ENCODE data around the gene TMSB4X. TPM values are rescaled to one million over a fixed set of nuclear protein-coding genes. Genes with fewer than 3 reads are reported as not detected.

The TMSB4X gene
- total and polyA plus RNA-seq, 2 of the 13 experiments (the other 11 are each of a cell fraction or from before 2014, with no cell fraction given) = 10.5 to 29.6 TPM

- TF ChIP-seq ZNF720 (CRISPR knock-in tag; IDR thresholded peaks at IDR 0.05) (no peak), POLR2AphosphoS5 (IDR thresholded peaks at IDR 0.05; ENCODE audit: low read depth, low read length) (no peak), ATF3 (CRISPR knock-in tag; IDR thresholded peaks at IDR 0.05) (no peak), RCOR2 (CRISPR knock-in tag; IDR thresholded peaks at IDR 0.05) (no peak), MEIS2 (CRISPR knock-in tag; IDR thresholded peaks at IDR 0.05) (no peak)
Measured at GRCh38 chrX:12991575-12991974, 16.7 kb downstream of the TMSB4X start (continued).

GRCh38 chrX:12992544-12993118, 17.7 kb downstream of the TMSB4X start:
- Histone ChIP-seq H3K4me3 (replicated peaks in 1 of 3; ENCODE audit: insufficient read depth in 1 of 3, low read depth in 2 of 3, low read length in 3 of 3) (no peak overlapping the region), H3K9me3 (ENCODE audit: low read length) (no peaks in the 10 kb centered on the region), H3K36me3 (replicated peaks in 1 of 2; ENCODE audit: control insufficient read depth in 1 of 2, insufficient read depth in 2 of 2, low read length in 2 of 2) (no peaks in the 10 kb centered on the region), H3K4me1 (ENCODE audit: insufficient read depth, low read length) (peaks cover 9% of the 10 kb centered on the region), H3K27me3 (ENCODE audit: control insufficient read depth in 1 of 2, insufficient read depth in 2 of 2, low read length in 2 of 2) (no peaks in the 10 kb centered on the region), H3K9ac (ENCODE audit: insufficient read depth, low read depth, low read length) (no peak overlapping the region), H2AFZ (ENCODE audit: low read length) (no peak overlapping the region), H3K79me2 (ENCODE audit: insufficient read depth, low read length) (no peaks in the 10 kb centered on the region), H3K4me2 (ENCODE audit: low read depth, low read length) (no peak overlapping the region), H4K20me1 (ENCODE audit: insufficient read depth, low read length) (no peaks in the 10 kb centered on the region), H3K27ac (ENCODE audit: extremely low read length, insufficient read depth, low read length) (no peak overlapping the region)
- intact Hi-C loops (cut with micrococcal nuclease; ENCODE audit: unreplicated experiment) = no loop called here
- POLR2A ChIA-PET = no interaction called here
- BruUV-seq (replicated peaks) = no TSS peak
- ATAC-seq (no peak), FAIRE-seq (no peak), DNase-seq (ENCODE audit: low spot score) (no peak)
- TF ChIP-seq SALL2 (CRISPR knock-in tag; IDR thresholded peaks at IDR 0.05) = no peak
- in situ Hi-C loops (cut with HindIII; ENCODE audit: extremely low pct_ligation_motif_present, low pct_unique_long_range_greater_than_20kb) = no loop called here
- CTCF ChIA-PET (ENCODE audit: low intra/inter-chr PET ratio, low total read pairs) = no interaction called here
- 69% methylated on average over 4 of the region's 4 CpGs for WGBS (ENCODE audit: low lambda C conversion rate)

GRCh38 chrX:12993826-12994225, 18.9 kb downstream of the TMSB4X start:
- FAIRE-seq (no peak), DNase-seq (ENCODE audit: low spot score) (no peak), ATAC-seq (no peak)
- TF ChIP-seq POLR2AphosphoS5 (IDR thresholded peaks at IDR 0.05; ENCODE audit: low read depth, low read length) = no peak
- no peak for TF ChIP-seq NFRKB (IDR thresholded peaks at IDR 0.05)
- no peak for TF ChIP-seq GTF3A (CRISPR knock-in tag; conservative IDR thresholded peaks at IDR 0.05)
- Histone ChIP-seq H3K4me1 (ENCODE audit: insufficient read depth, low read length) (peaks cover 2% of the 10 kb centered on the region; the same call in 1 of the 2 replicates), H3K27me3 (ENCODE audit: control insufficient read depth in 1 of 2, insufficient read depth in 2 of 2, low read length in 2 of 2) (no peaks in the 10 kb centered on the region), H2AFZ (ENCODE audit: low read length) (no peak overlapping the region), H3K27ac (ENCODE audit: extremely low read length, insufficient read depth, low read length) (no peak overlapping the region), H3K9me3 (ENCODE audit: low read length) (no peaks in the 10 kb centered on the region), H3K79me2 (ENCODE audit: insufficient read depth, low read length) (no peaks in the 10 kb centered on the region), H3K4me2 (ENCODE audit: low read depth, low read length) (no peak overlapping the region), H3K4me3 (replicated peaks in 1 of 3; ENCODE audit: insufficient read depth in 1 of 3, low read depth in 2 of 3, low read length in 3 of 3) (no peak overlapping the region), H4K20me1 (ENCODE audit: insufficient read depth, low read length) (no peaks in the 10 kb centered on the region), H3K9ac (ENCODE audit: insufficient read depth, low read depth, low read length) (no peak overlapping the region), H3K36me3 (replicated peaks in 1 of 2; ENCODE audit: control insufficient read depth in 1 of 2, insufficient read depth in 2 of 2, low read length in 2 of 2) (no peaks in the 10 kb centered on the region)
- WGBS (ENCODE audit: low lambda C conversion rate) = 100% methylated on average over 1 of the region's 1 CpG
- POLR2A ChIA-PET = no interaction called here
- intact Hi-C loops (cut with micrococcal nuclease; ENCODE audit: unreplicated experiment) = no loop called here
- in situ Hi-C loops (cut with HindIII; ENCODE audit: extremely low pct_ligation_motif_present, low pct_unique_long_range_greater_than_20kb) = no loop called here
- CTCF ChIA-PET (ENCODE audit: low intra/inter-chr PET ratio, low total read pairs) = no interaction called here
- no TSS peak for BruUV-seq (replicated peaks)
